Stimulated activated CD4-positive, alpha-beta T cell treated with anti-CD3 and anti-CD28 coated beads, TNF-alpha, amount 100 ng/mL, for 48 hours (primary cell): ENCODE measurements around the gene MAZ.

Source experiments
- DNase-seq, 3 donors: peaks; one replicate each; pipeline ENCODE4 v3.0.0-alpha.2; 2020; ENCODE audit warnings: low read depth in 3 of 3

The MAZ gene

GRCh38 chr16:29809850-29810698 is 3.7 kb downstream of the MAZ start:
- DNase-seq: no peak

GRCh38 chr16:29810699-29811169 is 4.4 kb downstream of the MAZ start:
- no peak for DNase-seq

- peak in 2 of 3 donors; percentile 63 to 81 for DNase-seq
Observed at GRCh38 chr16:29811170-29811895, 5.0 kb downstream of the MAZ start.

- peak in 1 of 3 donors; percentile 48 for DNase-seq
Observed at GRCh38 chr16:29811896-29812665, 5.8 kb downstream of the MAZ start, which contains the start of gene PRRT2. TSS of gene PRRT2 (plus strand) at chr16:29812193. CDS start at chr16:29813055, 862 bp downstream.

- no peak for DNase-seq
Observed at GRCh38 chr16:29812754-29813643, 6.7 kb downstream of the MAZ start.

- DNase-seq: no peak
Observed at GRCh38 chr16:29813644-29814562, 7.6 kb downstream of the MAZ start.

GRCh38 chr16:29814592-29814991 is 8.3 kb downstream of the MAZ start:
- DNase-seq: no peak

- DNase-seq: no peak
Observed at GRCh38 chr16:29815032-29815721, 8.8 kb downstream of the MAZ start.

GRCh38 chr16:29815793-29816693 is 9.7 kb downstream of the MAZ start, which contains the start of gene PAGR1:
TSS of gene PAGR1 (plus strand) at chr16:29816152. CDS start at chr16:29816526, 374 bp downstream.
- peak; percentile 95 to 97 (median 96) for DNase-seq

GRCh38 chr16:29816694-29817441 is 10.5 kb downstream of the MAZ start:
- DNase-seq: peak in 1 of 3 donors; percentile 70

GRCh38 chr16:29818082-29818481 is 11.8 kb downstream of the MAZ start:
- DNase-seq: no peak

- no peak for DNase-seq
Observed at GRCh38 chr16:29819506-29819905, 13.2 kb downstream of the MAZ start.

- no peak for DNase-seq
Observed at GRCh38 chr16:29820271-29820701, 14.0 kb downstream of the MAZ start, which contains the start of gene MVP. TSS of gene MVP (plus strand) at chr16:29820462. CDS start at chr16:29830550, 10,088 bp downstream.

GRCh38 chr16:29820730-29821642 is 14.7 kb downstream of the MAZ start:
- no peak for DNase-seq

- DNase-seq: no peak
Observed at GRCh38 chr16:29821643-29822115, 15.3 kb downstream of the MAZ start.
